Smooth muscle cell (in vitro differentiated cells): ENCODE measurements around the gene ATF7IP2. TPM values are rescaled to one million over a fixed set of nuclear protein-coding genes. Genes with fewer than 3 reads are reported as not detected.
"Not testable (repeated sequence)": the region's sequence is repeated elsewhere in the genome, so short reads cannot be mapped to it uniquely, and the experiment has no call there.

Source experiments
- DNase-seq: peaks from one replicate; lab custom pipeline; 2025; ENCODE audit not compliant: unreplicated experiment; lab: John Stamatoyannopoulos, UW
- H2AFZ ChIP-seq: fragments of 200-600 bp; sonication (generic); 2 replicates; pipeline ENCODE4 v1.6.0; 2016; ENCODE audit warnings: antibody characterized with exemption, low read depth, mild to moderate bottlenecking
- H3F3A ChIP-seq: fragments of 200-600 bp; sonication (generic); 2 replicates; pipeline ENCODE4 v1.6.0; 2017; ENCODE audit warnings: antibody characterized with exemption, low read depth
- H3K27ac ChIP-seq: fragments of 200-600 bp; sonication (generic); 2 replicates; pipeline ENCODE4 v1.5.1; 2016; ENCODE audit warnings: low read depth, mild to moderate bottlenecking
- H3K27me3 ChIP-seq: fragments of 200-600 bp; sonication (generic); 2 replicates; pipeline ENCODE4 v1.6.1; 2016; ENCODE audit warnings: low read depth, mild to moderate bottlenecking
- H3K36me3 ChIP-seq: fragments of 200-600 bp; sonication (generic); 2 replicates; pipeline ENCODE4 v1.5.1; 2016; ENCODE audit warnings: low read depth
- H3K4me1 ChIP-seq: fragments of 200-600 bp; sonication (generic); 2 replicates; pipeline ENCODE4 v1.5.1; 2016; ENCODE audit warnings: low read depth
- H3K4me2 ChIP-seq: fragments of 200-600 bp; sonication (generic); 2 replicates; pipeline ENCODE4 v1.6.0; 2016; ENCODE audit warnings: mild to moderate bottlenecking
- H3K4me3 ChIP-seq: fragments of 200-600 bp; sonication (generic); 2 replicates; pipeline ENCODE4 v1.5.1; 2016; ENCODE audit warnings: mild to moderate bottlenecking
- H3K79me2 ChIP-seq: fragments of 200-600 bp; sonication (generic); 2 replicates; pipeline ENCODE4 v1.6.0; 2016; ENCODE audit warnings: low read depth, mild to moderate bottlenecking
- H3K9ac ChIP-seq: fragments of 200-600 bp; sonication (generic); 2 replicates; pipeline ENCODE4 v1.6.0; 2016; ENCODE audit warnings: low read depth
- H3K9me3 ChIP-seq: fragments of 200-600 bp; sonication (generic); replicated peaks from 2 replicates; pipeline ENCODE4 v1.5.1; 2016; ENCODE audit warnings: low read depth
- H4K20me1 ChIP-seq: fragments of 200-600 bp; sonication (generic); 2 replicates; pipeline ENCODE4 v1.6.0; 2016; ENCODE audit warnings: low read depth
- WGBS: methylation state at CpG from one replicate; pipeline ENCODE4 v1.1.7; 2016; ENCODE audit warnings: low lambda C conversion rate; 5-methylcytosine and 5-hydroxymethylcytosine counted together
- polyA plus RNA-seq: library from polyadenylated mRNA; unstranded; fragments of >200 nt; fragmentation: Nextera tagmentation; extraction: Ambion mirVana; gene quantifications from 2 replicates; pipeline ENCODE4 v1.2.1, GENCODE V29; 2016
- total RNA-seq: library from RNA; depleted of rRNA; stranded (reverse); fragments of >200 nt; gene quantifications from 2 replicates; pipeline ENCODE4 v1.2.3, GENCODE V29; 2014
- TF ChIP-seq, protein P1 (sequence below): fragments of 200-600 bp; sonication (generic); IDR thresholded peaks from 2 replicates; pipeline ENCODE4 v1.5.1; 2017; ENCODE audit warnings: borderline replicate concordance, mild to moderate bottlenecking, antibody characterized with exemption; ENCODE audit not compliant: insufficient read depth, poor library complexity, severe bottlenecking

The ATF7IP2 gene
- total and polyA plus RNA-seq, 2 experiments from 2014 or later, result 4.3 to 4.7 TPM

DNA sequence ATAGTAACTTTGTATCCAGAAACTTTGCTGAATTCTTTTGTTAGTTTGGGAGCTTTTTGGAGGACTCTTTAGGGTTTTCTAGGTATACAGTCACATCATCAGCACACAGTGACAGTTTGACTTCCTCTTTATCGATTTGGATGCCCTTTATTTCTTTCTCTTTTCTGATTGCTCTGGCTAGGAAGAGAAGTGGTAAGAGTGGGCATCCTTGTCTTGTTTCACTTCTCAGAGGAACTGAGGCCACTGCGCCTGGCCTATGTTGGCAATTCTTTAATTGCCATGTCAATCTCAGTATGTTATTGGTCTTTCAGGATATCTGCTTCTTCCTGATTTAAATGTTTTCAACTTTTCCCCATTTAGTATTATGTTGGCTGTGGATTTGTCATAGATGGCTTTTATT is 24.6 kb downstream of the ATF7IP2 start:
- H3K9me3 ChIP-seq, result no peaks in the 10 kb centered on the region
- H3K9ac ChIP-seq, result no peak overlapping the region
- H3F3A ChIP-seq, result no peaks in the 10 kb centered on the region
- H3K4me1 ChIP-seq, result no peaks in the 10 kb centered on the region
- TF ChIP-seq, protein P1, sequence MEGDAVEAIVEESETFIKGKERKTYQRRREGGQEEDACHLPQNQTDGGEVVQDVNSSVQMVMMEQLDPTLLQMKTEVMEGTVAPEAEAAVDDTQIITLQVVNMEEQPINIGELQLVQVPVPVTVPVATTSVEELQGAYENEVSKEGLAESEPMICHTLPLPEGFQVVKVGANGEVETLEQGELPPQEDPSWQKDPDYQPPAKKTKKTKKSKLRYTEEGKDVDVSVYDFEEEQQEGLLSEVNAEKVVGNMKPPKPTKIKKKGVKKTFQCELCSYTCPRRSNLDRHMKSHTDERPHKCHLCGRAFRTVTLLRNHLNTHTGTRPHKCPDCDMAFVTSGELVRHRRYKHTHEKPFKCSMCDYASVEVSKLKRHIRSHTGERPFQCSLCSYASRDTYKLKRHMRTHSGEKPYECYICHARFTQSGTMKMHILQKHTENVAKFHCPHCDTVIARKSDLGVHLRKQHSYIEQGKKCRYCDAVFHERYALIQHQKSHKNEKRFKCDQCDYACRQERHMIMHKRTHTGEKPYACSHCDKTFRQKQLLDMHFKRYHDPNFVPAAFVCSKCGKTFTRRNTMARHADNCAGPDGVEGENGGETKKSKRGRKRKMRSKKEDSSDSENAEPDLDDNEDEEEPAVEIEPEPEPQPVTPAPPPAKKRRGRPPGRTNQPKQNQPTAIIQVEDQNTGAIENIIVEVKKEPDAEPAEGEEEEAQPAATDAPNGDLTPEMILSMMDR, result no peak
- no peak overlapping the region for H3K27ac ChIP-seq
- no peak overlapping the region for H3K4me3 ChIP-seq
- DNase-seq, result no peak
- H3K36me3 ChIP-seq, result peaks cover 7% of the 10 kb centered on the region
- H4K20me1 ChIP-seq, result no peaks in the 10 kb centered on the region
- H3K79me2 ChIP-seq, result peaks cover 8% of the 10 kb centered on the region
- H3K27me3 ChIP-seq, result no peaks in the 10 kb centered on the region
- H3K4me2 ChIP-seq, result no peak overlapping the region
- no peak overlapping the region for H2AFZ ChIP-seq
- WGBS, result 100% methylated on average over 2 of the region's 2 CpGs

DNA sequence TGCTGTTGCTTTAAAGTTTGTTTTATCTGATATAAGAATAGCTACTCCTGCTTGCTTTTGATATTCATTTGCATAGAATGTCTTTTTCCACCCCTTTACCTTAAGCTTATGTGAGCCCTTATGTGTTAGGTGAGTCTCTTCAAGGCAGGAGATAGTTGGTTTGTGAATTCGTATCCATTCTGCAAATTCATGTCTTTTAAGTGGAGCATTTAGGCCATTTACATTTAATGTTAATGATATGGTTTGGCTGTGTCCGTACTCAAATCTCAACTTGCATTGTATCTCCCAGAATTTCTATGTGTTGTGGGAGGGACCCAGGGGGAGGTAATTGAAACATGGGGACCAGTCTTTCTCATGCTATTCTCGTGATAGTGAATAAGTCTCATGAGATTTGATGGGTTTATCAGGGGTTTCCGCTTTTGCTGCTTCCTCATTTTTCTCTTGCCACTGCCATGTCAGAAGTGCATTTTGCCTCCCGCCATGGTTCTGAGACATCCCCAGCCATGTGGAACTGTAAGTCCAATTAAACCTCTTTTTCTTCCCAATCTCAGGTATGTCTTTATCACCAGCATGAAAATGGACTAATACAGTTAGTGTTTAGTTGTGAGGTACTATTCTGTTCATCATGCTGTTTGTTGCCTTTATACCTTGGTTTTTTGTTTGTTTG is 27.2 kb downstream of the ATF7IP2 start:
- Histone ChIP-seq H3K9me3 (no peaks in the 10 kb centered on the region), H3K79me2 (peaks cover 8% of the 10 kb centered on the region), H4K20me1 (no peaks in the 10 kb centered on the region), H3K36me3 (peaks cover 15% of the 10 kb centered on the region), H3K4me3 (no peak overlapping the region), H2AFZ (no peak overlapping the region), H3K4me2 (no peak overlapping the region), H3K4me1 (no peaks in the 10 kb centered on the region), H3K9ac (no peak overlapping the region), H3K27ac (no peak overlapping the region), H3F3A (no peaks in the 10 kb centered on the region), H3K27me3 (no peaks in the 10 kb centered on the region)
- DNase-seq, result no peak
- TF ChIP-seq, protein P1, result no peak
- 94% methylated on average over 5 of the region's 5 CpGs for WGBS

DNA sequence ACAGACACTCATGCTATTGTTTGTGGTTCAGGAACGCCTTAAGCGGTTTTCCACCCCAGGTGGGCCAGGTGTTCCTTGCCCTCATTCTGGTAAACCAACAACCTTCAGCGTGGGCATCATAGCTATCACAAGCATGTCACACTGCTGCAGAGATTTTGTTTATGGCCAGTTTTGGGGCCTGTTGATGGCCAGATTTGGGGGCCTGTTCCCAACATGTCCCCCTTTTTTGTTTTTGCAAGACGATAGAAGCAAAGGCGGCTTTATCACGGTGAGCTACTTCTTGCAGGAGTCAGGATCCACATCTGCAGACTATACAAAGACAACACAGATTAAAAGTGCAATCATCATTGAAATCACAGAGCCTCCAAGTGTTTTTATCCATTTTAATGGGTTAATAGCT is 32.3 kb downstream of the ATF7IP2 start:
- H2AFZ ChIP-seq, H3K9me3 ChIP-seq, H3K4me1 ChIP-seq, H3F3A ChIP-seq, H3K79me2 ChIP-seq, H4K20me1 ChIP-seq, DNase-seq, H3K27ac ChIP-seq, H3K27me3 ChIP-seq, H3K9ac ChIP-seq, H3K4me2 ChIP-seq, H3K4me3 ChIP-seq: not testable (repeated sequence)
- 98% methylated on average over 6 of the region's 6 CpGs for WGBS
- H3K36me3 ChIP-seq, result peaks cover 15% of the 10 kb centered on the region

DNA sequence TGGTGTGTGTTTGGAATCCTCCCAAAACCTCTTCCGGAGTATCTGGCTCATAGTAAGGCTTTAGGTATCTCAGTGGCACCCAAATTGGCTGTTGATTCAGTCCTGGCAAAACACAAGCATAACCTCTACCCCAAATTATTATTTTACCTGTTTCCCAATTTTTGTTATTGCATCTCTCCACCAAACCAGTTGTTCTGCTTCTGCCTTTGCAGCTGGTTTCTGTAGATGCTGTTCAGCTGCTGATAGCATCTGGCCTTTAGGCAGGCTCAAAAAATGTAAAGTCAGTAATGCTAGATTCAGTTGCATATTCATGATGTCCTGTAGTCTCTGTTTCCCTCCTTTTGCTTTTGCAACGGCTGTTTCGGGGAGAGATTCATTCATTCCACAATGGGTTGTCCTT is 33.8 kb downstream of the ATF7IP2 start:
- H3K4me1 ChIP-seq, result no peaks in the 10 kb centered on the region
- H3K4me3 ChIP-seq, result no peak overlapping the region
- peaks cover 15% of the 10 kb centered on the region for H3K36me3 ChIP-seq
- H4K20me1 ChIP-seq, result no peaks in the 10 kb centered on the region
- H3K4me2 ChIP-seq, result no peak overlapping the region
- no peak overlapping the region for H3K9ac ChIP-seq
- TF ChIP-seq, protein P1, result no peak
- no peak for DNase-seq
- H3K9me3 ChIP-seq, result no peaks in the 10 kb centered on the region
- no peaks in the 10 kb centered on the region for H3K27me3 ChIP-seq
- 92% methylated on average over 3 of the region's 3 CpGs for WGBS
- H3K27ac ChIP-seq, result no peak overlapping the region
- no peaks in the 10 kb centered on the region for H3K79me2 ChIP-seq
- no peaks in the 10 kb centered on the region for H3F3A ChIP-seq
- H2AFZ ChIP-seq, result no peak overlapping the region
